ENCODE data around the gene OCIAD1. TPM values are rescaled to one million over a fixed set of nuclear protein-coding genes. Genes with fewer than 3 reads are reported as not detected.

OCIAD1 gene
- total RNA-seq, 1 experiment from 2014 or later, result 163 TPM

DNA sequence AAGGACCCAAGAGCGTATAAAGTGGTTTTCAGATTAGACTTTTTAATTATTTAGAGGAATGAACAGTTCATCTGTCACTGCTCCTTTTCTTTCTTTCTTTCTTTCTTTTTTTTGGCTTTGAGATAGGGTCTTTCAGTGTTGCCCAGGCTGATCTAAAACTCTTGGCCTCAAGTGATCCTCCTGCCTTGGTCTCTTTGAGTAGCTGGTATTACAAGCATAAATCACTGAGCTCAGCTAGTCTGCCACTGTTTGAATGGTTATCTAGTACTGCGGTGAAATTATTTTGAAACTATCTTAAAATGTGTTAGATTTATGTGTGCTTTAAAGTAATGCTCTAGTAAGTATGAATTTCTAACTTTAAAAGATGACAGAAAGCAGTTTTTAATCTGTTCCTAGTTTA lies 44.3 kb upstream of the OCIAD1 start:
- no peaks in the 10 kb centered on the region for H3K27me3 ChIP-seq (ENCODE audit: insufficient read depth, low read length)
- H3K9me3 ChIP-seq (ENCODE audit: control insufficient read depth in 1 of 2, insufficient read depth in 1 of 2, low read depth in 1 of 2, low read length in 2 of 2), result no peaks in the 10 kb centered on the region
- H4K20me1 ChIP-seq (ENCODE audit: insufficient read depth), result no peaks in the 10 kb centered on the region
- POLR2A ChIA-PET, result no interaction called here
- BruUV-seq (replicated peaks), result no TSS peak
- intact Hi-C loops (cut with micrococcal nuclease), result no loop called here
- H3K36me3 ChIP-seq (ENCODE audit: control insufficient read depth in 1 of 2, insufficient read depth in 2 of 2, low read length in 2 of 2), result no peaks in the 10 kb centered on the region
- CTCF ChIA-PET, result no interaction called here
- no peak overlapping the region for H2AFZ ChIP-seq (ENCODE audit: low read depth, low read length, poor library complexity, severe bottlenecking)
- H3K79me2 ChIP-seq (ENCODE audit: insufficient read depth, low read length), result no peaks in the 10 kb centered on the region
- no peak overlapping the region for H3K4me3 ChIP-seq (replicated peaks in 1 of 2; ENCODE audit: low read depth in 1 of 2, low read length in 2 of 2)
- no peak for ATAC-seq
- DNase-seq (ENCODE audit: low read depth, low spot score), result no peak
- H3K4me2 ChIP-seq (ENCODE audit: low read length), result no peak overlapping the region
- RAD21 ChIA-PET (ENCODE audit: low non-redundant PET in 1 of 2, low total read pairs in 2 of 2, uncharacterized antibody in 2 of 2, unreplicated experiment in 2 of 2), result no interaction called here
- H3K4me1 ChIP-seq (ENCODE audit: control insufficient read depth in 1 of 2, insufficient read depth in 2 of 2, low read length in 2 of 2), result no peaks in the 10 kb centered on the region; a peak in 1 of 4 replicates
- no peak overlapping the region for H3K27ac ChIP-seq (ENCODE audit: low read depth, low read length)
- H3K9me2 ChIP-seq (ENCODE audit: insufficient read depth), result no peaks in the 10 kb centered on the region
- H3K9ac ChIP-seq (ENCODE audit: low read length), result no peak overlapping the region
- TF ChIP-seq SP1 (IDR thresholded peaks at IDR 0.05; ENCODE audit: low read depth), result no peak

DNA sequence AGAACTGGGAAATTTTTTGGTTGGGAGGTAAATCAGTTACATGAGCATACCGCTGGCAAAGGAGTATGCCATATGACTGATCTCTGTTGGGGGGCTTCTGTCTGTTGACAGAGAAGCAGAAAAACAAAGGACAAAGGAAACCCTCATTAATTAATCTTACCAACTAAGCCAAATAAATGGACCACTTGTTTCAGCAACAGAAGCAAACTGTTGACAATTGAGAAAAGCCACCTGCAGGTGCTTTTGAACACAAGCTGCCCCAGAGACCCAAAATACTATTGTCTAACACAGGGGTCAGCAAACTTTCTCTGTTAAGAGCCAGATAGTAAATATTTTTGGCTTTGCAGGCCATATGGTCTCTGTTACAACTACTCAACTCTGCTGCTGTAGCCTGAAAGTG lies 43.8 kb upstream of the OCIAD1 start:
- H3K36me3 ChIP-seq (ENCODE audit: control insufficient read depth in 1 of 2, insufficient read depth in 2 of 2, low read length in 2 of 2), result no peaks in the 10 kb centered on the region
- no peak overlapping the region for H2AFZ ChIP-seq (ENCODE audit: low read depth, low read length, poor library complexity, severe bottlenecking)
- H3K79me2 ChIP-seq (ENCODE audit: insufficient read depth, low read length), result no peaks in the 10 kb centered on the region
- ATAC-seq (no peak), DNase-seq (ENCODE audit: low read depth, low spot score) (no peak)
- H3K27me3 ChIP-seq (ENCODE audit: insufficient read depth, low read length), result no peaks in the 10 kb centered on the region
- no peaks in the 10 kb centered on the region for H3K9me2 ChIP-seq (ENCODE audit: insufficient read depth)
- H3K27ac ChIP-seq (ENCODE audit: low read depth, low read length), result no peak overlapping the region
- ChIA-PET CTCF (no interaction called here), POLR2A (no interaction called here), RAD21 (ENCODE audit: low non-redundant PET in 1 of 2, low total read pairs in 2 of 2, uncharacterized antibody in 2 of 2, unreplicated experiment in 2 of 2) (no interaction called here)
- BruUV-seq (replicated peaks), result no TSS peak
- H4K20me1 ChIP-seq (ENCODE audit: insufficient read depth), result no peaks in the 10 kb centered on the region
- H3K4me3 ChIP-seq (replicated peaks in 1 of 2; ENCODE audit: low read depth in 1 of 2, low read length in 2 of 2), result no peak overlapping the region
- no peaks in the 10 kb centered on the region for H3K9me3 ChIP-seq (ENCODE audit: control insufficient read depth in 1 of 2, insufficient read depth in 1 of 2, low read depth in 1 of 2, low read length in 2 of 2)
- intact Hi-C loops (cut with micrococcal nuclease), result no loop called here
- no peak overlapping the region for H3K9ac ChIP-seq (ENCODE audit: low read length)
- H3K4me2 ChIP-seq (ENCODE audit: low read length), result no peak overlapping the region
- H3K4me1 ChIP-seq (ENCODE audit: control insufficient read depth in 1 of 2, insufficient read depth in 2 of 2, low read length in 2 of 2), result no peaks in the 10 kb centered on the region
- no peak for TF ChIP-seq CEBPB (IDR thresholded peaks at IDR 0.05; ENCODE audit: low read depth)
- no peak for TF ChIP-seq ZFX (IDR thresholded peaks at IDR 0.05)
- no peak for TF ChIP-seq FOSL1 (IDR thresholded peaks at IDR 0.05; ENCODE audit: low read depth)
- TF ChIP-seq, protein P1, sequence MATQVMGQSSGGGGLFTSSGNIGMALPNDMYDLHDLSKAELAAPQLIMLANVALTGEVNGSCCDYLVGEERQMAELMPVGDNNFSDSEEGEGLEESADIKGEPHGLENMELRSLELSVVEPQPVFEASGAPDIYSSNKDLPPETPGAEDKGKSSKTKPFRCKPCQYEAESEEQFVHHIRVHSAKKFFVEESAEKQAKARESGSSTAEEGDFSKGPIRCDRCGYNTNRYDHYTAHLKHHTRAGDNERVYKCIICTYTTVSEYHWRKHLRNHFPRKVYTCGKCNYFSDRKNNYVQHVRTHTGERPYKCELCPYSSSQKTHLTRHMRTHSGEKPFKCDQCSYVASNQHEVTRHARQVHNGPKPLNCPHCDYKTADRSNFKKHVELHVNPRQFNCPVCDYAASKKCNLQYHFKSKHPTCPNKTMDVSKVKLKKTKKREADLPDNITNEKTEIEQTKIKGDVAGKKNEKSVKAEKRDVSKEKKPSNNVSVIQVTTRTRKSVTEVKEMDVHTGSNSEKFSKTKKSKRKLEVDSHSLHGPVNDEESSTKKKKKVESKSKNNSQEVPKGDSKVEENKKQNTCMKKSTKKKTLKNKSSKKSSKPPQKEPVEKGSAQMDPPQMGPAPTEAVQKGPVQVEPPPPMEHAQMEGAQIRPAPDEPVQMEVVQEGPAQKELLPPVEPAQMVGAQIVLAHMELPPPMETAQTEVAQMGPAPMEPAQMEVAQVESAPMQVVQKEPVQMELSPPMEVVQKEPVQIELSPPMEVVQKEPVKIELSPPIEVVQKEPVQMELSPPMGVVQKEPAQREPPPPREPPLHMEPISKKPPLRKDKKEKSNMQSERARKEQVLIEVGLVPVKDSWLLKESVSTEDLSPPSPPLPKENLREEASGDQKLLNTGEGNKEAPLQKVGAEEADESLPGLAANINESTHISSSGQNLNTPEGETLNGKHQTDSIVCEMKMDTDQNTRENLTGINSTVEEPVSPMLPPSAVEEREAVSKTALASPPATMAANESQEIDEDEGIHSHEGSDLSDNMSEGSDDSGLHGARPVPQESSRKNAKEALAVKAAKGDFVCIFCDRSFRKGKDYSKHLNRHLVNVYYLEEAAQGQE (IDR thresholded peaks at IDR 0.05; ENCODE audit: low read depth), result no peak
- TF ChIP-seq CBX3 (IDR thresholded peaks at IDR 0.05; ENCODE audit: low read depth), result no peak
- TF ChIP-seq SRF (IDR thresholded peaks at IDR 0.05; ENCODE audit: low read depth), result no peak
- TF ChIP-seq, protein P2, sequence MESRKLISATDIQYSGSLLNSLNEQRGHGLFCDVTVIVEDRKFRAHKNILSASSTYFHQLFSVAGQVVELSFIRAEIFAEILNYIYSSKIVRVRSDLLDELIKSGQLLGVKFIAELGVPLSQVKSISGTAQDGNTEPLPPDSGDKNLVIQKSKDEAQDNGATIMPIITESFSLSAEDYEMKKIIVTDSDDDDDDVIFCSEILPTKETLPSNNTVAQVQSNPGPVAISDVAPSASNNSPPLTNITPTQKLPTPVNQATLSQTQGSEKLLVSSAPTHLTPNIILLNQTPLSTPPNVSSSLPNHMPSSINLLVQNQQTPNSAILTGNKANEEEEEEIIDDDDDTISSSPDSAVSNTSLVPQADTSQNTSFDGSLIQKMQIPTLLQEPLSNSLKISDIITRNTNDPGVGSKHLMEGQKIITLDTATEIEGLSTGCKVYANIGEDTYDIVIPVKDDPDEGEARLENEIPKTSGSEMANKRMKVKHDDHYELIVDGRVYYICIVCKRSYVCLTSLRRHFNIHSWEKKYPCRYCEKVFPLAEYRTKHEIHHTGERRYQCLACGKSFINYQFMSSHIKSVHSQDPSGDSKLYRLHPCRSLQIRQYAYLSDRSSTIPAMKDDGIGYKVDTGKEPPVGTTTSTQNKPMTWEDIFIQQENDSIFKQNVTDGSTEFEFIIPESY (IDR thresholded peaks at IDR 0.05; ENCODE audit: extremely low read depth, insufficient replicate concordance, low read length), result no peak
- no peak for TF ChIP-seq POLR2A (IDR thresholded peaks at IDR 0.05; ENCODE audit: borderline replicate concordance, extremely low read depth, insufficient read depth, insufficient read length)
- TF ChIP-seq ZNF274 (IDR thresholded peaks at IDR 0.05; ENCODE audit: low read depth, low read length), result no peak
- TF ChIP-seq SP1 (IDR thresholded peaks at IDR 0.05; ENCODE audit: low read depth), result no peak
- no peak for TF ChIP-seq EZH2phosphoT487 (IDR thresholded peaks at IDR 0.05; ENCODE audit: borderline replicate concordance)
- no peak for TF ChIP-seq SIN3A (IDR thresholded peaks at IDR 0.05; ENCODE audit: low read depth)
- TF ChIP-seq, protein P3, sequence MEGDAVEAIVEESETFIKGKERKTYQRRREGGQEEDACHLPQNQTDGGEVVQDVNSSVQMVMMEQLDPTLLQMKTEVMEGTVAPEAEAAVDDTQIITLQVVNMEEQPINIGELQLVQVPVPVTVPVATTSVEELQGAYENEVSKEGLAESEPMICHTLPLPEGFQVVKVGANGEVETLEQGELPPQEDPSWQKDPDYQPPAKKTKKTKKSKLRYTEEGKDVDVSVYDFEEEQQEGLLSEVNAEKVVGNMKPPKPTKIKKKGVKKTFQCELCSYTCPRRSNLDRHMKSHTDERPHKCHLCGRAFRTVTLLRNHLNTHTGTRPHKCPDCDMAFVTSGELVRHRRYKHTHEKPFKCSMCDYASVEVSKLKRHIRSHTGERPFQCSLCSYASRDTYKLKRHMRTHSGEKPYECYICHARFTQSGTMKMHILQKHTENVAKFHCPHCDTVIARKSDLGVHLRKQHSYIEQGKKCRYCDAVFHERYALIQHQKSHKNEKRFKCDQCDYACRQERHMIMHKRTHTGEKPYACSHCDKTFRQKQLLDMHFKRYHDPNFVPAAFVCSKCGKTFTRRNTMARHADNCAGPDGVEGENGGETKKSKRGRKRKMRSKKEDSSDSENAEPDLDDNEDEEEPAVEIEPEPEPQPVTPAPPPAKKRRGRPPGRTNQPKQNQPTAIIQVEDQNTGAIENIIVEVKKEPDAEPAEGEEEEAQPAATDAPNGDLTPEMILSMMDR (IDR thresholded peaks at IDR 0.05 in 2 of 3, conservative IDR thresholded peaks at IDR 0.05 in 1 of 3; ENCODE audit: borderline replicate concordance in 1 of 3, insufficient read depth in 1 of 3, low read depth in 2 of 3, low read length in 2 of 3), result no peak
- TF ChIP-seq JUND (IDR thresholded peaks at IDR 0.05), result no peak
- no peak for TF ChIP-seq EGR1 (IDR thresholded peaks at IDR 0.05; ENCODE audit: low read depth)
- TF ChIP-seq POLR2AphosphoS5 (IDR thresholded peaks at IDR 0.05; ENCODE audit: low read depth, low read length), result no peak

All from HCT116 (cell line).